Karpas-422 (cell line): Measurements from ENCODE around the gene MYH10. TPM values are rescaled to one million over a fixed set of nuclear protein-coding genes. Genes with fewer than 3 reads are reported as not detected.

Experiments used
- DNase-seq: peaks from one replicate; pipeline ENCODE4 v3.0.0-alpha.2; 2015
- H2AFZ ChIP-seq: fragments of 200-600 bp; sonication (generic); 2 replicates; pipeline ENCODE4 v1.6.1; 2014; ENCODE audit warnings: antibody characterized with exemption, low read length, mixed read lengths
- H3K27ac ChIP-seq: fragments of 200-600 bp; sonication (generic); 2 replicates; pipeline ENCODE4 v1.5.1; 2014; ENCODE audit warnings: mild to moderate bottlenecking, low read length, moderate library complexity
- H3K27me3 ChIP-seq: fragments of 200-600 bp; sonication (generic); 2 replicates; pipeline ENCODE4 v1.6.1; 2014; ENCODE audit warnings: low read length, mixed read lengths
- H3K36me3 ChIP-seq: fragments of 200-600 bp; sonication (generic); 2 replicates; pipeline ENCODE4 v1.6.1; 2014; ENCODE audit warnings: low read length, mixed read lengths; ENCODE audit not compliant: insufficient read depth
- H3K4me1 ChIP-seq: fragments of 200-600 bp; sonication (generic); 2 replicates; pipeline ENCODE4 v1.6.1; 2014; ENCODE audit warnings: mild to moderate bottlenecking, low read length, mixed read lengths
- H3K4me2 ChIP-seq: fragments of 200-600 bp; sonication (generic); 2 replicates; pipeline ENCODE4 v1.6.1; 2014; ENCODE audit warnings: low read length, low read depth, mild to moderate bottlenecking; ENCODE audit not compliant: poor library complexity, severe bottlenecking
- H3K4me3 ChIP-seq: fragments of 200-600 bp; sonication (generic); 2 replicates; pipeline ENCODE4 v1.5.1; 2014; ENCODE audit warnings: mild to moderate bottlenecking, antibody characterized with exemption, low read length, mixed read lengths
- H3K79me2 ChIP-seq: fragments of 200-600 bp; sonication (generic); 2 replicates; pipeline ENCODE4 v1.6.1; 2014; ENCODE audit warnings: mild to moderate bottlenecking, low read length, mixed read lengths
- H3K9ac ChIP-seq: fragments of 200-600 bp; sonication (generic); 2 replicates; pipeline ENCODE4 v1.6.0; 2014; ENCODE audit warnings: low read length
- H3K9me2 ChIP-seq: fragments of 200-600 bp; sonication (generic), shearing (Covaris generic); replicated peaks from 2 replicates; pipeline ENCODE4 v1.6.0; 2014; ENCODE audit warnings: mild to moderate bottlenecking, low read length, moderate library complexity; ENCODE audit not compliant: insufficient read depth
- H3K9me3 ChIP-seq: fragments of 300-700, 200-600 bp; sonication (generic); 2 replicates; pipeline ENCODE4 v1.6.1; 2014; ENCODE audit warnings: low read length, mixed read lengths
- H4K20me1 ChIP-seq: fragments of 200-600 bp; sonication (generic); 2 replicates; pipeline ENCODE4 v1.6.1; 2014; ENCODE audit warnings: mild to moderate bottlenecking, antibody characterized with exemption, low read length, low read depth; ENCODE audit not compliant: insufficient read depth
- total RNA-seq: library from RNA; depleted of rRNA; stranded (reverse); fragments of >200 nt; shearing (Covaris generic); gene quantifications from 2 replicates; pipeline ENCODE4 v1.2.3, GENCODE V29; 2014; ENCODE audit warnings: low replicate concordance

Gene MYH10
- total RNA-seq, 1 experiment from 2014 or later = not detected

GRCh38 chr17:8656693-8657092 is 26.2 kb upstream of the MYH10 start:
- H3K9me3 ChIP-seq = peaks cover 4% of the 10 kb centered on the region; the same call in 1 of the 2 replicates
- H2AFZ ChIP-seq = no peak overlapping the region
- H3K79me2 ChIP-seq = no peaks in the 10 kb centered on the region
- H3K27ac ChIP-seq = no peak overlapping the region
- H3K4me1 ChIP-seq = no peaks in the 10 kb centered on the region
- H3K9ac ChIP-seq = no peak overlapping the region
- H3K9me2 ChIP-seq = no peaks in the 10 kb centered on the region
- H3K27me3 ChIP-seq = no peaks in the 10 kb centered on the region
- H3K4me3 ChIP-seq = no peak overlapping the region
- DNase-seq = no peak
- H3K4me2 ChIP-seq = no peak overlapping the region
- H4K20me1 ChIP-seq = no peaks in the 10 kb centered on the region
- H3K36me3 ChIP-seq = no peaks in the 10 kb centered on the region

GRCh38 chr17:8654822-8655221 is 24.3 kb upstream of the MYH10 start:
- DNase-seq = no peak
- Histone ChIP-seq H3K9me2 (no peaks in the 10 kb centered on the region), H4K20me1 (no peaks in the 10 kb centered on the region), H3K4me3 (no peak overlapping the region), H3K27me3 (no peaks in the 10 kb centered on the region), H3K36me3 (no peaks in the 10 kb centered on the region), H3K9me3 (peaks cover 4% of the 10 kb centered on the region; the same call in 1 of the 2 replicates), H3K27ac (no peak overlapping the region), H3K9ac (no peak overlapping the region), H3K4me1 (no peaks in the 10 kb centered on the region), H3K79me2 (no peaks in the 10 kb centered on the region), H2AFZ (no peak overlapping the region), H3K4me2 (no peak overlapping the region)

- no peak overlapping the region for H2AFZ ChIP-seq
- no peak overlapping the region for H3K27ac ChIP-seq
- H3K79me2 ChIP-seq = no peaks in the 10 kb centered on the region
- DNase-seq = no peak
- H4K20me1 ChIP-seq = no peaks in the 10 kb centered on the region
- H3K36me3 ChIP-seq = no peaks in the 10 kb centered on the region
- H3K4me3 ChIP-seq = no peak overlapping the region
- no peaks in the 10 kb centered on the region for H3K9me2 ChIP-seq
- no peak overlapping the region for H3K9ac ChIP-seq
- no peaks in the 10 kb centered on the region for H3K4me1 ChIP-seq
- no peaks in the 10 kb centered on the region for H3K9me3 ChIP-seq
- no peak overlapping the region for H3K4me2 ChIP-seq
- no peaks in the 10 kb centered on the region for H3K27me3 ChIP-seq
Observed at GRCh38 chr17:8651013-8651412, 20.5 kb upstream of the MYH10 start.

GRCh38 chr17:8650119-8650499 is 19.6 kb upstream of the MYH10 start:
- Histone ChIP-seq H4K20me1 (no peaks in the 10 kb centered on the region), H3K4me2 (no peak overlapping the region), H2AFZ (no peak overlapping the region), H3K27me3 (no peaks in the 10 kb centered on the region), H3K79me2 (no peaks in the 10 kb centered on the region), H3K4me3 (no peak overlapping the region), H3K9me3 (no peaks in the 10 kb centered on the region), H3K9ac (no peak overlapping the region), H3K4me1 (no peaks in the 10 kb centered on the region), H3K9me2 (no peaks in the 10 kb centered on the region), H3K27ac (no peak overlapping the region), H3K36me3 (no peaks in the 10 kb centered on the region)
- no peak for DNase-seq

- Histone ChIP-seq H4K20me1 (no peaks in the 10 kb centered on the region), H3K9ac (no peak overlapping the region), H3K4me3 (no peak overlapping the region), H3K4me2 (no peak overlapping the region), H3K9me2 (no peaks in the 10 kb centered on the region), H3K27ac (no peak overlapping the region), H3K36me3 (no peaks in the 10 kb centered on the region), H3K27me3 (no peaks in the 10 kb centered on the region), H3K9me3 (no peaks in the 10 kb centered on the region), H3K79me2 (no peaks in the 10 kb centered on the region), H3K4me1 (no peaks in the 10 kb centered on the region), H2AFZ (no peak overlapping the region)
- no peak for DNase-seq
Observed at GRCh38 chr17:8649157-8650118, 18.9 kb upstream of the MYH10 start.

- H3K36me3 ChIP-seq = no peaks in the 10 kb centered on the region
- H3K4me1 ChIP-seq = no peaks in the 10 kb centered on the region
- no peak overlapping the region for H2AFZ ChIP-seq
- H3K4me3 ChIP-seq = no peak overlapping the region
- no peak for DNase-seq
- no peak overlapping the region for H3K4me2 ChIP-seq
- no peaks in the 10 kb centered on the region for H3K27me3 ChIP-seq
- no peak overlapping the region for H3K27ac ChIP-seq
- H3K79me2 ChIP-seq = no peaks in the 10 kb centered on the region
- H4K20me1 ChIP-seq = no peaks in the 10 kb centered on the region
- H3K9me2 ChIP-seq = no peaks in the 10 kb centered on the region
- no peaks in the 10 kb centered on the region for H3K9me3 ChIP-seq
- H3K9ac ChIP-seq = no peak overlapping the region
Observed at GRCh38 chr17:8647956-8648355, 17.4 kb upstream of the MYH10 start.

- no peak for DNase-seq
- H3K4me3 ChIP-seq = no peak overlapping the region
- H3K79me2 ChIP-seq = no peaks in the 10 kb centered on the region
- H3K4me2 ChIP-seq = no peak overlapping the region
- no peak overlapping the region for H2AFZ ChIP-seq
- H3K27ac ChIP-seq = no peak overlapping the region
- no peaks in the 10 kb centered on the region for H3K27me3 ChIP-seq
- H4K20me1 ChIP-seq = no peaks in the 10 kb centered on the region
- H3K9me2 ChIP-seq = no peaks in the 10 kb centered on the region
- no peak overlapping the region for H3K9ac ChIP-seq
- H3K9me3 ChIP-seq = no peaks in the 10 kb centered on the region
- no peaks in the 10 kb centered on the region for H3K4me1 ChIP-seq
- H3K36me3 ChIP-seq = no peaks in the 10 kb centered on the region
Observed at GRCh38 chr17:8647202-8647601, 16.7 kb upstream of the MYH10 start.

GRCh38 chr17:8644507-8644902 is 14.0 kb upstream of the MYH10 start:
- H3K9me3 ChIP-seq = no peaks in the 10 kb centered on the region
- no peaks in the 10 kb centered on the region for H3K9me2 ChIP-seq
- no peaks in the 10 kb centered on the region for H3K4me1 ChIP-seq
- no peak overlapping the region for H3K4me2 ChIP-seq
- no peak overlapping the region for H2AFZ ChIP-seq
- H3K79me2 ChIP-seq = no peaks in the 10 kb centered on the region
- H3K27me3 ChIP-seq = no peaks in the 10 kb centered on the region
- H4K20me1 ChIP-seq = no peaks in the 10 kb centered on the region
- no peaks in the 10 kb centered on the region for H3K36me3 ChIP-seq
- no peak overlapping the region for H3K4me3 ChIP-seq
- DNase-seq = no peak
- H3K9ac ChIP-seq = no peak overlapping the region
- H3K27ac ChIP-seq = no peak overlapping the region
